Measurements from ENCODE around the gene DCTPP1. TPM values are rescaled to one million over a fixed set of nuclear protein-coding genes. Genes with fewer than 3 reads are reported as not detected.

Gene DCTPP1
- total and polyA plus RNA-seq, 2 of the 13 experiments (the other 11 are each of a cell fraction or from before 2014, with no cell fraction given): 54.8 to 74.4 TPM

GRCh38 chr16:30429678-30430427 lies at the start of gene DCTPP1 (continued):
- TF ChIP-seq PRDM10 (CRISPR knock-in tag; IDR thresholded peaks at IDR 0.05; ENCODE audit: low read depth): peak; percentile 88
- no peak for TF ChIP-seq ZNF496 (CRISPR knock-in tag; IDR thresholded peaks at IDR 0.05; ENCODE audit: insufficient replicate concordance)
- TF ChIP-seq PPARG (CRISPR knock-in tag; conservative IDR thresholded peaks at IDR 0.05): no peak; the same call in 1 of the 2 replicates
- TF ChIP-seq SIX1 (CRISPR knock-in tag; IDR thresholded peaks at IDR 0.05; ENCODE audit: borderline replicate concordance): no peak
- TF ChIP-seq ATF6 (CRISPR knock-in tag; conservative IDR thresholded peaks at IDR 0.05): peak; percentile 81; the same call in 1 of the 2 replicates
- TF ChIP-seq HMG20A (CRISPR knock-in tag; IDR thresholded peaks at IDR 0.05; ENCODE audit: borderline replicate concordance): no peak
- peak; percentile 68; the same call in 1 of the 2 replicates for TF ChIP-seq ZNF235 (CRISPR knock-in tag; IDR thresholded peaks at IDR 0.05; ENCODE audit: borderline replicate concordance)
- no peak for TF ChIP-seq NR3C1 (CRISPR knock-in tag; IDR thresholded peaks at IDR 0.05)
- no peak for TF ChIP-seq ZBTB1 (CRISPR knock-in tag; IDR thresholded peaks at IDR 0.05; ENCODE audit: borderline replicate concordance)
- peak; percentile 19; the same call in 1 of the 2 replicates for TF ChIP-seq ZSCAN29 (CRISPR knock-in tag; conservative IDR thresholded peaks at IDR 0.05)
- TF ChIP-seq HNF1B (CRISPR knock-in tag; IDR thresholded peaks at IDR 0.05): peak; percentile 84
- TF ChIP-seq ZNF704 (CRISPR knock-in tag; IDR thresholded peaks at IDR 0.05; ENCODE audit: borderline replicate concordance): peak; percentile 91
- peak; percentile 84 for TF ChIP-seq MIXL1 (CRISPR knock-in tag; IDR thresholded peaks at IDR 0.05)
- peak; percentile 87 for TF ChIP-seq MYC (CRISPR knock-in tag; IDR thresholded peaks at IDR 0.05; ENCODE audit: borderline replicate concordance)
- peak; percentile 54; the same call in 1 of the 2 replicates for TF ChIP-seq NR2F6 (IDR thresholded peaks at IDR 0.05)
- TF ChIP-seq NR2F6 (CRISPR knock-in tag; IDR thresholded peaks at IDR 0.05): peak; percentile 63
- no peak for TF ChIP-seq TP53 (CRISPR knock-in tag; conservative IDR thresholded peaks at IDR 0.05)
- TF ChIP-seq ZNF501 (CRISPR knock-in tag; IDR thresholded peaks at IDR 0.05): peak; percentile 98
- 0 out of 2 replicates have a peak, but pooled peaks have one; percentile 17 for TF ChIP-seq ZBTB38 (CRISPR knock-in tag; IDR thresholded peaks at IDR 0.05)
- no peak for TF ChIP-seq ZNF597 (CRISPR knock-in tag; IDR thresholded peaks at IDR 0.05)
- TF ChIP-seq RXRA (CRISPR knock-in tag; IDR thresholded peaks at IDR 0.05): peak; percentile 80

Measured in HepG2 (cell line).